Central memory CD8-positive, alpha-beta T cell (primary cell): ENCODE measurements around the gene PALM3.
A peak's percentile ranks its signal among the peaks of the same experiment; 100 is the strongest.
"Not testable (repeated sequence)": the region's sequence is repeated elsewhere in the genome, so short reads cannot be mapped to it uniquely, and the experiment has no call there.

Source experiments
- ATAC-seq: fragments of 150-1000 bp; cut with Tn5 transposase; replicated peaks from 2 replicates; pipeline ENCODE4 v1.10.0; 2022; ENCODE audit warnings: mild to moderate bottlenecking, moderate FRiP score, moderate number of reproducible peaks; ENCODE audit not compliant: poor library complexity, severe bottlenecking; ENCODE audit errors: extremely low read depth
- DNase-seq, 2 donors: peaks; one replicate each; pipeline ENCODE4 v3.0.0; 2021; ENCODE audit warnings: low spot score in 2 of 2
- H3K27ac Mint-ChIP-seq: one replicate; pipeline ENCODE4 v1.8.0; 2022; ENCODE audit warnings: low read depth, mild to moderate bottlenecking, moderate library complexity, mixed read lengths
- H3K27me3 Mint-ChIP-seq: one replicate; pipeline ENCODE4 v1.8.0; 2022; ENCODE audit warnings: mixed read lengths
- H3K36me3 Mint-ChIP-seq: one replicate; pipeline ENCODE4 v1.8.0; 2022; ENCODE audit warnings: mild to moderate bottlenecking, moderate library complexity, mixed read lengths; ENCODE audit not compliant: insufficient read depth
- H3K4me1 Mint-ChIP-seq: one replicate; pipeline ENCODE4 v1.8.0; 2022; ENCODE audit warnings: mixed read lengths
- H3K4me3 Mint-ChIP-seq: one replicate; pipeline ENCODE4 v1.8.0; 2022; ENCODE audit warnings: mild to moderate bottlenecking, moderate library complexity, mixed read lengths
- H3K9me3 Mint-ChIP-seq: one replicate; pipeline ENCODE4 v1.8.0; 2022; ENCODE audit warnings: mixed read lengths

The PALM3 gene

GRCh38 chr19:14028901-14029300 lies 33.0 kb downstream of the PALM3 start:
- peak overlapping the region; percentile 19 for H3K27ac Mint-ChIP-seq
- no peak for DNase-seq
- no peak overlapping the region for H3K4me3 Mint-ChIP-seq
- peaks cover 42% of the 10 kb centered on the region for H3K4me1 Mint-ChIP-seq
- no peaks in the 10 kb centered on the region for H3K9me3 Mint-ChIP-seq
- H3K27me3 Mint-ChIP-seq = no peaks in the 10 kb centered on the region
- no peak for ATAC-seq
- peaks cover 18% of the 10 kb centered on the region for H3K36me3 Mint-ChIP-seq

GRCh38 chr19:14027856-14028450 lies 33.9 kb downstream of the PALM3 start, which contains the start of gene RLN3:
RLN3 (plus strand) TSS chr19:14028148; CDS start chr19:14028205, 57 bp downstream.
- ATAC-seq = no peak
- Mint-ChIP-seq H3K36me3 (peaks cover 16% of the 10 kb centered on the region), H3K4me1 (peaks cover 39% of the 10 kb centered on the region), H3K27ac (peak within 1 kb of the TSS; percentile 19), H3K4me3 (no peak within 1 kb of the TSS), H3K27me3 (no peaks in the 10 kb centered on the region), H3K9me3 (no peaks in the 10 kb centered on the region)
- no peak for DNase-seq

- H3K36me3 Mint-ChIP-seq = peaks cover 10% of the 10 kb centered on the region
- not testable (repeated sequence) for H3K4me3 Mint-ChIP-seq, H3K9me3 Mint-ChIP-seq, H3K27me3 Mint-ChIP-seq, ATAC-seq, H3K27ac Mint-ChIP-seq, DNase-seq
- H3K4me1 Mint-ChIP-seq = peaks cover 27% of the 10 kb centered on the region
Observed at GRCh38 chr19:14026652-14027192, 35.2 kb downstream of the PALM3 start.

GRCh38 chr19:14023404-14024235 lies 38.3 kb downstream of the PALM3 start:
- ATAC-seq (no peak), DNase-seq (no peak)
- H3K4me3 Mint-ChIP-seq = no peak overlapping the region
- H3K4me1 Mint-ChIP-seq = peaks cover 8% of the 10 kb centered on the region
- H3K9me3 Mint-ChIP-seq = no peaks in the 10 kb centered on the region
- no peaks in the 10 kb centered on the region for H3K36me3 Mint-ChIP-seq
- no peak overlapping the region for H3K27ac Mint-ChIP-seq
- no peaks in the 10 kb centered on the region for H3K27me3 Mint-ChIP-seq

GRCh38 chr19:14022469-14022868 lies 39.4 kb downstream of the PALM3 start:
- H3K27ac Mint-ChIP-seq = no peak overlapping the region
- H3K27me3 Mint-ChIP-seq = no peaks in the 10 kb centered on the region

GRCh38 chr19:14021474-14021873 lies 40.4 kb downstream of the PALM3 start:
- Mint-ChIP-seq H3K27ac (no peak overlapping the region), H3K4me1 (peaks cover 6% of the 10 kb centered on the region), H3K27me3 (no peaks in the 10 kb centered on the region), H3K9me3 (no peaks in the 10 kb centered on the region), H3K36me3 (peaks cover 2% of the 10 kb centered on the region), H3K4me3 (no peak overlapping the region)
- no peak for ATAC-seq
- no peak for DNase-seq

More at GRCh38 chr19:14022469-14022868, 39.4 kb downstream of the PALM3 start:
- H3K4me1 Mint-ChIP-seq = peaks cover 6% of the 10 kb centered on the region
- ATAC-seq (no peak), DNase-seq (no peak)
- H3K36me3 Mint-ChIP-seq = no peaks in the 10 kb centered on the region
- H3K4me3 Mint-ChIP-seq = no peak overlapping the region
- no peaks in the 10 kb centered on the region for H3K9me3 Mint-ChIP-seq

GRCh38 chr19:14019739-14020138 lies 42.1 kb downstream of the PALM3 start:
- H3K36me3 Mint-ChIP-seq, H3K9me3 Mint-ChIP-seq, H3K27me3 Mint-ChIP-seq, DNase-seq, H3K4me3 Mint-ChIP-seq, H3K27ac Mint-ChIP-seq, ATAC-seq: not testable (repeated sequence)
- H3K4me1 Mint-ChIP-seq = peaks cover 10% of the 10 kb centered on the region

GRCh38 chr19:14019100-14019499 lies 42.8 kb downstream of the PALM3 start:
- Mint-ChIP-seq H3K9me3 (no peaks in the 10 kb centered on the region), H3K27ac (no peak overlapping the region), H3K27me3 (no peaks in the 10 kb centered on the region), H3K4me1 (peaks cover 10% of the 10 kb centered on the region), H3K36me3 (peaks cover 3% of the 10 kb centered on the region), H3K4me3 (no peak overlapping the region)
- ATAC-seq = no peak
- DNase-seq = no peak

- DNase-seq (no peak), ATAC-seq (peak; percentile 83)
- peaks cover 10% of the 10 kb centered on the region for H3K4me1 Mint-ChIP-seq
- H3K4me3 Mint-ChIP-seq = no peak overlapping the region
- peak overlapping the region; percentile 35 for H3K27ac Mint-ChIP-seq
- H3K9me3 Mint-ChIP-seq = no peaks in the 10 kb centered on the region
- peaks cover 3% of the 10 kb centered on the region for H3K36me3 Mint-ChIP-seq
- H3K27me3 Mint-ChIP-seq = no peaks in the 10 kb centered on the region
Observed at GRCh38 chr19:14015524-14016035, 46.3 kb downstream of the PALM3 start.

- no peaks in the 10 kb centered on the region for H3K9me3 Mint-ChIP-seq
- H3K36me3 Mint-ChIP-seq = peaks cover 6% of the 10 kb centered on the region
- DNase-seq (no peak), ATAC-seq (no peak)
- H3K27me3 Mint-ChIP-seq = no peaks in the 10 kb centered on the region
- no peak overlapping the region for H3K27ac Mint-ChIP-seq
- H3K4me3 Mint-ChIP-seq = no peak overlapping the region
- peaks cover 4% of the 10 kb centered on the region for H3K4me1 Mint-ChIP-seq
Observed at GRCh38 chr19:14012378-14012915, 49.4 kb downstream of the PALM3 start.

- H3K27me3 Mint-ChIP-seq = no peaks in the 10 kb centered on the region
- H3K27ac Mint-ChIP-seq = peak overlapping the region; percentile 99
- DNase-seq = no peak
- ATAC-seq = no peak
- H3K4me1 Mint-ChIP-seq = peaks cover 27% of the 10 kb centered on the region
- peak overlapping the region; percentile 88 for H3K4me3 Mint-ChIP-seq
- H3K36me3 Mint-ChIP-seq = peaks cover 25% of the 10 kb centered on the region
- no peaks in the 10 kb centered on the region for H3K9me3 Mint-ChIP-seq
Observed at GRCh38 chr19:14006766-14007562, 54.9 kb downstream of the PALM3 start.
